MM.1S (cell line): Measurements from ENCODE around the gene RASL10B.

Source experiments
- DNase-seq: peaks from one replicate; pipeline ENCODE4 v3.0.0-alpha.2; 2015
- H2AFZ ChIP-seq: fragments of 300-600 bp; sonication (generic); 2 replicates; pipeline ENCODE4 v1.6.0; 2016; ENCODE audit warnings: antibody characterized with exemption, low read length
- H3F3A ChIP-seq: fragments of 300-600 bp; sonication (generic); 2 replicates; pipeline ENCODE4 v1.6.1; 2016; ENCODE audit warnings: mild to moderate bottlenecking, antibody characterized with exemption, low read length, moderate library complexity, mixed read lengths; ENCODE audit not compliant: insufficient read depth
- H3K27ac ChIP-seq: fragments of 300-600 bp; sonication (generic); 2 replicates; pipeline ENCODE4 v1.5.1; 2016; ENCODE audit warnings: mild to moderate bottlenecking, low read length
- H3K27me3 ChIP-seq: fragments of 300-600 bp; sonication (generic); replicated peaks from 2 replicates; pipeline ENCODE4 v1.6.0; 2016; ENCODE audit warnings: low read length; ENCODE audit not compliant: insufficient read depth
- H3K36me3 ChIP-seq: fragments of 300-600 bp; sonication (generic); replicated peaks from 2 replicates; pipeline ENCODE4 v1.6.1; 2016; ENCODE audit warnings: mild to moderate bottlenecking, low read length, mixed read lengths; ENCODE audit not compliant: insufficient read depth
- H3K4me1 ChIP-seq: fragments of 300-600 bp; sonication (generic); 2 replicates; pipeline ENCODE4 v1.6.1; 2016; ENCODE audit warnings: low read length, mixed read lengths
- H3K4me2 ChIP-seq: fragments of 300-600 bp; sonication (generic); 2 replicates; pipeline ENCODE4 v1.6.0; 2016; ENCODE audit warnings: low read depth, low read length
- H3K4me3 ChIP-seq: fragments of 300-600 bp; sonication (generic); 2 replicates; pipeline ENCODE4 v1.5.1; 2016; ENCODE audit warnings: low read length, mixed read lengths
- H3K79me2 ChIP-seq: fragments of 300-600 bp; sonication (generic); 2 replicates; pipeline ENCODE4 v1.6.1; 2016; ENCODE audit warnings: mixed run types, low read length, mixed read lengths
- H3K9ac ChIP-seq: fragments of 300-600 bp; sonication (generic); 2 replicates; pipeline ENCODE4 v1.6.1; 2016; ENCODE audit warnings: low read length, mixed read lengths
- H3K9me2 ChIP-seq: fragments of 300-600 bp; sonication (generic); replicated peaks from 2 replicates; pipeline ENCODE4 v1.6.1; 2016; ENCODE audit warnings: mild to moderate bottlenecking, low read length, mixed read lengths; ENCODE audit not compliant: insufficient read depth
- H3K9me3 ChIP-seq: fragments of 300-600 bp; sonication (generic); replicated peaks from 2 replicates; pipeline ENCODE4 v1.6.1; 2016; ENCODE audit warnings: mild to moderate bottlenecking, low read length, mixed read lengths; ENCODE audit not compliant: insufficient read depth
- H4K20me1 ChIP-seq: fragments of 300-600 bp; sonication (generic); 2 replicates; pipeline ENCODE4 v1.6.1; 2016; ENCODE audit warnings: mild to moderate bottlenecking, low read length, moderate library complexity, mixed read lengths; ENCODE audit not compliant: insufficient read depth
- CTCF ChIP-seq: fragments of 300-600 bp; sonication (generic); IDR thresholded peaks from 2 replicates; pipeline ENCODE4 v1.5.1; 2016; ENCODE audit warnings: antibody characterized with exemption, low read length, mixed read lengths
- EZH2 ChIP-seq: fragments of 300-600 bp; sonication (generic); optimal IDR thresholded peaks from 2 replicates; pipeline ENCODE3; 2017; ENCODE audit warnings: low read depth, mild to moderate bottlenecking, antibody characterized with exemption, low read length, mixed read lengths
- EZH2phosphoT487 ChIP-seq: fragments of 300-600 bp; sonication (generic); IDR thresholded peaks from 2 replicates; pipeline ENCODE4 v1.6.1; 2018; ENCODE audit warnings: antibody characterized with exemption, low read length

RASL10B gene

GRCh38 chr17:35752945-35753764, 21.7 kb downstream of the RASL10B start, which contains the start of gene GAS2L2:
TSS of gene GAS2L2 (minus strand) at chr17:35753239. CDS start at chr17:35752850, 389 bp downstream.
- Histone ChIP-seq H3K79me2 (no peaks in the 10 kb centered on the region), H3F3A (no peaks in the 10 kb centered on the region), H3K36me3 (no peaks in the 10 kb centered on the region), H3K9me2 (no peaks in the 10 kb centered on the region), H3K4me3 (no peak within 1 kb of the TSS), H3K9me3 (no peaks in the 10 kb centered on the region), H3K4me1 (no peaks in the 10 kb centered on the region), H3K27ac (no peak within 1 kb of the TSS), H3K27me3 (peaks cover 28% of the 10 kb centered on the region), H3K9ac (no peak within 1 kb of the TSS), H3K4me2 (no peak within 1 kb of the TSS), H2AFZ (no peak within 1 kb of the TSS), H4K20me1 (no peaks in the 10 kb centered on the region)
- TF ChIP-seq EZH2, result no peak
- TF ChIP-seq CTCF, result no peak
- TF ChIP-seq EZH2phosphoT487, result no peak
- DNase-seq, result no peak

- H3K36me3 ChIP-seq, result no peaks in the 10 kb centered on the region
These were observed 25.8 kb downstream of the RASL10B start for GRCh38 chr17:35757243-35757642.

GRCh38 chr17:35760587-35760986, 29.1 kb downstream of the RASL10B start, which contains the start of gene C17orf50:
TSS of gene C17orf50 (plus strand) at chr17:35760887. CDS start at chr17:35760942, 55 bp downstream.
- H3K79me2 ChIP-seq, result no peaks in the 10 kb centered on the region
- H3F3A ChIP-seq, result no peaks in the 10 kb centered on the region
- no peak within 1 kb of the TSS for H3K4me2 ChIP-seq
- H2AFZ ChIP-seq, result no peak within 1 kb of the TSS
- no peak within 1 kb of the TSS for H3K27ac ChIP-seq
- H3K9me2 ChIP-seq, result no peaks in the 10 kb centered on the region
- H4K20me1 ChIP-seq, result no peaks in the 10 kb centered on the region
- H3K9me3 ChIP-seq, result no peaks in the 10 kb centered on the region
- no peak for DNase-seq
- H3K27me3 ChIP-seq, result peaks cover 7% of the 10 kb centered on the region; the same call in 1 of the 2 replicates
- no peaks in the 10 kb centered on the region for H3K36me3 ChIP-seq
- H3K4me1 ChIP-seq, result no peaks in the 10 kb centered on the region
- no peak for TF ChIP-seq CTCF
- no peak for TF ChIP-seq EZH2phosphoT487
- TF ChIP-seq EZH2, result no peak
- H3K9ac ChIP-seq, result no peak within 1 kb of the TSS
- H3K4me3 ChIP-seq, result no peak within 1 kb of the TSS

More at GRCh38 chr17:35757243-35757642, 25.8 kb downstream of the RASL10B start:
- TF ChIP-seq EZH2phosphoT487, result no peak
- no peak for TF ChIP-seq EZH2
- no peak for TF ChIP-seq CTCF
- no peaks in the 10 kb centered on the region for H3F3A ChIP-seq
- DNase-seq, result no peak
- H3K9ac ChIP-seq, result no peak overlapping the region
- H4K20me1 ChIP-seq, result no peaks in the 10 kb centered on the region
- no peaks in the 10 kb centered on the region for H3K79me2 ChIP-seq
- no peak overlapping the region for H3K4me3 ChIP-seq
- H3K4me2 ChIP-seq, result no peak overlapping the region
- no peak overlapping the region for H3K27ac ChIP-seq
- no peaks in the 10 kb centered on the region for H3K9me2 ChIP-seq
- no peaks in the 10 kb centered on the region for H3K27me3 ChIP-seq
- no peaks in the 10 kb centered on the region for H3K9me3 ChIP-seq
- no peak overlapping the region for H2AFZ ChIP-seq
- no peaks in the 10 kb centered on the region for H3K4me1 ChIP-seq
